GM12801 (cell line): ENCODE results near the gene EPB41.

ENCODE experiments used
- TF ChIP-seq, protein P1 (sequence below): IDR thresholded peaks from one replicate; pipeline ENCODE4 v1.5.1; 2011; ENCODE audit warnings: control low read depth; ENCODE audit not compliant: insufficient read length; ENCODE audit errors: extremely low read depth

EPB41 gene

DNA sequence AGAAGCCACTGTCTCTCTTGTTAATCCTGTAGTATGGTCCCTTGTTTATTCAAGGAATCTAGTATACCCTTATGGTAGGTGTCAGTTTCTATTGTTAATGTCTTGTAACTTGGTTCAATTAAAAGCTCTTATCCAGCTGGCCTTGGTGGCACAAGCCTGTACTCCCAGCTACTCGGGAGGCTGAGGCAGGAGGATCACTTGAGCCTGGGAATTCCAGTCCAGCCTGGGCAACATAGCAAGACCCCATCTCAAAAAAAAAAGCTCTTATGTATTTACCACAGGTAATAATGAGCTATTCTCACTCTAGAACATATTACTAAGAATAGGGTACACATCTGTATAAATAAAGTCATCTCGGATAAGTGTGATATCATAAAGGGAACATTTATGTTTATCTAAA is 162.8 kb downstream of the EPB41 start:
- TF ChIP-seq, protein P1, sequence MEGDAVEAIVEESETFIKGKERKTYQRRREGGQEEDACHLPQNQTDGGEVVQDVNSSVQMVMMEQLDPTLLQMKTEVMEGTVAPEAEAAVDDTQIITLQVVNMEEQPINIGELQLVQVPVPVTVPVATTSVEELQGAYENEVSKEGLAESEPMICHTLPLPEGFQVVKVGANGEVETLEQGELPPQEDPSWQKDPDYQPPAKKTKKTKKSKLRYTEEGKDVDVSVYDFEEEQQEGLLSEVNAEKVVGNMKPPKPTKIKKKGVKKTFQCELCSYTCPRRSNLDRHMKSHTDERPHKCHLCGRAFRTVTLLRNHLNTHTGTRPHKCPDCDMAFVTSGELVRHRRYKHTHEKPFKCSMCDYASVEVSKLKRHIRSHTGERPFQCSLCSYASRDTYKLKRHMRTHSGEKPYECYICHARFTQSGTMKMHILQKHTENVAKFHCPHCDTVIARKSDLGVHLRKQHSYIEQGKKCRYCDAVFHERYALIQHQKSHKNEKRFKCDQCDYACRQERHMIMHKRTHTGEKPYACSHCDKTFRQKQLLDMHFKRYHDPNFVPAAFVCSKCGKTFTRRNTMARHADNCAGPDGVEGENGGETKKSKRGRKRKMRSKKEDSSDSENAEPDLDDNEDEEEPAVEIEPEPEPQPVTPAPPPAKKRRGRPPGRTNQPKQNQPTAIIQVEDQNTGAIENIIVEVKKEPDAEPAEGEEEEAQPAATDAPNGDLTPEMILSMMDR, result no peak

DNA sequence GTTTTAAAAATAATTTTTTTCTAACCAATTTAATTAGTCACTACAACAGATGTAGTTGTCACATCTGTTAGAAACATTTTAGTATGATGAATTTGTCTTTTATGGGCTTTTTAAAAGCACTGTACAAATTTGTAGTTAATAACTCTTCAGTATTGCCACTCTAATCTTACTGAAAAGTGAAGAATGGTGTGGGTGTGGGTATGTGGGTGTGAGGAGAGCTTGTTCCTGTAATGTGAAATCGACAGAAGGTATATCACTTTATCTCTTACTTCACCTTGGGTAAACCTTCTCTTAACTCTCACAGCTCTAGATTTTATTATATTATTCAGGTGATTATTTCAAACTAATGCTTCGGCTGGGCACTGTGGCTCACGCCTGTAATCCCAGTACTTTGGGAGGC is 166.8 kb downstream of the EPB41 start:
- TF ChIP-seq, protein P1, result no peak

DNA sequence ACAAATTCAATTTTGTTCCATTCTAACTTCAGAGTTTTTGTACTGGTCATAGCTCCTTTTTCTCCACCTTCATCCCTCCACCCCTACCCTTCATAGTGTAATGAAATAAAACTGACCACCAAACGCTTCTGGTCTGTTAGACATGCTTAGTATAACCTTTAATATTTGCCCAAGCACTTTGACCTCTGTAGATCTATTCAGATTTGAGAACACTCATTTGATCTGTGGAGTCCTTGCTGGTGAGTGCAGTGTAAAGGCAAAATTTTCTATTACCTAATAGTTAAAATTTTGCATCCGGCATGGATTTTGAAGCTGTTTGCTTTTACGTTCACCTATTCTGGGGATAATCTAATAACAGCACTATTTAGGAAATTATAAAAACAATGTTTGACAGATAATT is 168.2 kb downstream of the EPB41 start:
- TF ChIP-seq, protein P1, result no peak

DNA sequence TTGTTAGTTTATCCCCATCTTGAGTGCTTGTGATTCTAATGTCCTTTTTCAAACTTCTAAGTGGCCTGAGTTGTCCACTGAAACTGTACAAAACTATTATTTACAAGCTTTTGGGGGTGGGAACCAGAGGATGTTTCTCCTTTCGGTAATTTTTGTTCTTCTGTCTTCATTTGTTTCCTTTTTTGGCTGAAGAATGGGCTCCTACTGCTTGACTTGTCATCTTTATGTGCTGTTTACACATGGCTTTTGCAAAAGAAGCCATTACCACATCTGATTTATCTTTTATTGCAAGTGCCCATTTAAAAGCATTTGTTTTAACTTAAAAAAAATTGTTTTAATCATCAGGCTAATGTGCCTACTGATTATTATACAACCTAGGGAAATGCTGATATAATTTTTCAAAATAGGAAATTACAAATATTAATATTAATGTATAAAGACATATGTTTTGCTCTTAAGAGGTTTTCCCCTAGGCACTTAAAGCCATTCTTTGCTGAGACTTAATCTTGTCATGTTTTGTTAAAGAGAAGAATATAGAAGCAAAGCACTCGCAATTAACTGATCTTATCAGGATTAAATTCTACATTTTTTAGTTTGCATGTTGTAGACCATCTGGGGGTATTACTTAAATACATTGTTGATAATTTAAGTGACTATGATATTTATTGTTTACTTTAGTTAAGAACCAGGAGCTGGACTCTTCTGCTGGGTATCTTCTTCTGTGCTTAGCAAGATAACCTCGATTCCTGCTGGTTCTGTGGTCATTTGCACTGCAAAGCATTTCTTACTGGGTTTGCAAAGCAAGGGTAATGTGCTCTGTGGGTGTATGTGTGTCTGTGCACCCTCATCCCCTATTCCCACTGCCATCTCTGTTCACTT is 169.2 kb downstream of the EPB41 start:
- TF ChIP-seq, protein P1, result no peak

DNA sequence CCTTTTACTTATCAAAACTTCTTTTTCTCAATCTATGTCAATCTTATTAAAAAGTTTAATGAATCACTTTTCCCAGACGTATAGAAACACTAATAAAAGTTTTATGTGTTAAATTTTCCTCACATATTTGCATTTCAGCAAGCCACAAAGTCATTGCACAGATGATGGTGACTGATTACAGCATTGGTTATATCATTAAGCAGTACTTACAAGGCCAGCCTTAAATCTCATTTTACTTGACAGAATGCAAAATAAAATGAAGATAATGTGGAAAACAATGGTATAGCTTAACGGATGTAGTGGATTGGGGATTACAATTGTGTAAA is 169.8 kb downstream of the EPB41 start:
- TF ChIP-seq, protein P1, result no peak

DNA sequence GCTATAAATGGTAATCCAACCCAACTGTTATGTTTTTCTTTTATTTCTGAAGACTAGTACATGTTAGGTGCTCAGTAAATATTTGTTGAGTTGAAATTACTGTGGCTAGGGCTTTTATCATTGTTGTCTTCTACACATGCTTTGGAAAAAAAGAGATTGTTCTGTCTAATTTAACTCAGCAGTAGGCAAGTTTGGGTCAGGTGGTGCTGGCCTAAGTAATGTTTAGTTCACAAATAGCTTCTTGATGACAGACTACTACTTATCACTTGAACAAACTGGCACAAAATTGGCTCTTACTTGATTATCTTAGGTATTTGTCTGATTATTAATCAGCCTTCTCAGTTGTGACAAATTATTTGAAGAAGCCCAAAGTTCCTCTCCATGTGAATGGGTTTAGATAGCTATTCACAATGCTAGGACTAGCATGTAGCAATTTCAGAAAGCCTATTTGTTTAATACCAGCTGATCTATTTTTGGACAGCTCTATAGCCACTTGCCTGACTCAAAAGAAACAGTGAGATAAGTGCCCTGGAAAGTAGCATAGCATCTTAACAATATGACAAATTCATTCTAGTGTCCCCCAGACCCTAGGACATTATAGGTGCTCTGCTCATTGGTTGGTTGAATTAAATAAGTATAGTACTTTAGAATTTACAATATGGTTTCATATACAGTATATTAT is 176.7 kb downstream of the EPB41 start:
- TF ChIP-seq, protein P1, result no peak

DNA sequence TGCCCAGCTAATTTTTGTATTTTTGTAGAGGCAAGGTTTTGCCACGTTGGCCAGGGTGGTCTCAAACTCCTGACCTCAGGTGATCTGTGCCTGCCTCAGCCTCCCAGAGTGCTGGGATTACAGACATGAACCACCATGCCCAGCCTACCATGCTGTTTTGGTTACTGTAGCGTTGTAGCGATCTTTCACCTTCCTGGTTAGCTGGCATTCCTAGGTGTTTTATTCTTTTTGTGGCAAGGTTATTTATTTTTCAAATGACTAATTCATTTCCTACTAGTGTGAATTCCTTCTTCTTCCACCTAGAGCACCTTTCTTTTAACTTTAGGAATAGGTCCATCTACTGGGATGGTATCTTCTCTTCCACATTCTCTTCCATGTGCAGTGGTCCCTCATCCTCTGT is 180.1 kb downstream of the EPB41 start:
- TF ChIP-seq, protein P1, result no peak
